Natural killer cell (primary cell): ENCODE measurements around the gene SHKBP1. TPM values are rescaled to one million over a fixed set of nuclear protein-coding genes. Genes with fewer than 3 reads are reported as not detected.

Experiments used
- ATAC-seq, 3 donors: fragments of 150-1000 bp in 2 of 3; fragments of 200-7000 bp in 1 of 3; cut with Tn5 transposase; 1 replicate in 1 of 3; 2 replicates in 2 of 3; pipeline ENCODE4 v1.10.0; 2021; ENCODE audit warnings: mild to moderate bottlenecking in 2 of 3, moderate library complexity in 2 of 3
- DNase-seq, 2 donors: peaks; one replicate each; pipeline versions ENCODE4 v3.0.0 to v3.0.0-alpha.2; 2013 to 2021; ENCODE audit warnings: mixed read lengths in 1 of 2
- H3K27ac ChIP-seq: one replicate; pipeline ENCODE4 v1.5.1; 2013; ENCODE audit warnings: mild to moderate bottlenecking, low read length
- H3K27me3 ChIP-seq: one replicate; pipeline ENCODE4 v1.6.1; 2013; ENCODE audit warnings: low read length; ENCODE audit not compliant: control insufficient read depth, insufficient read depth
- H3K36me3 ChIP-seq: one replicate; pipeline ENCODE4 v1.6.1; 2013; ENCODE audit warnings: low read length; ENCODE audit not compliant: control insufficient read depth, insufficient read depth
- H3K4me1 ChIP-seq: one replicate; pipeline ENCODE4 v1.6.1; 2013; ENCODE audit warnings: low read length; ENCODE audit not compliant: control insufficient read depth, insufficient read depth
- H3K4me3 ChIP-seq: one replicate; pipeline ENCODE4 v1.5.1; 2013; ENCODE audit warnings: low read length
- H3K9me3 ChIP-seq: one replicate; pipeline ENCODE4 v1.6.1; 2013; ENCODE audit warnings: low read length; ENCODE audit not compliant: control insufficient read depth, insufficient read depth
- H3K27ac Mint-ChIP-seq, 2 donors: one replicate each; pipeline ENCODE4 v1.8.0; 2022; ENCODE audit warnings: mild to moderate bottlenecking in 2 of 2, mixed read lengths in 2 of 2, moderate library complexity in 1 of 2
- H3K27me3 Mint-ChIP-seq, 2 donors: one replicate each; pipeline ENCODE4 v1.8.0; 2022; ENCODE audit warnings: low read depth in 2 of 2, mixed read lengths in 2 of 2
- H3K36me3 Mint-ChIP-seq: one replicate; pipeline ENCODE4 v1.8.0; 2022; ENCODE audit warnings: mixed read lengths
- H3K4me1 Mint-ChIP-seq, 2 donors: one replicate each; pipeline ENCODE4 v1.8.0; 2022; ENCODE audit warnings: mixed read lengths in 2 of 2
- H3K4me3 Mint-ChIP-seq: one replicate; pipeline ENCODE4 v1.8.0; 2022; ENCODE audit warnings: mild to moderate bottlenecking, moderate library complexity, mixed read lengths
- H3K9me3 Mint-ChIP-seq, 2 donors: one replicate each; pipeline ENCODE4 v1.8.0; 2022; ENCODE audit warnings: mixed read lengths in 2 of 2
- WGBS: methylation state at CpG from one replicate; pipeline ENCODE4 v1.1.7; 2013; ENCODE audit warnings: missing lambda C conversion rate; ENCODE audit not compliant: insufficient coverage; 5-methylcytosine and 5-hydroxymethylcytosine counted together
- intact Hi-C: fragments of 100-400 bp; cut with micrococcal nuclease; formaldehyde crosslinking; loops from one replicate; pipeline ENCODE4 v1.14.2; 2022
- total RNA-seq, 4 donors: library from RNA; stranded (reverse); fragments of 120-200 nt in 1 of 4; gene quantifications; one replicate each; pipeline versions ENCODE4 v1.2.3 to v1.2.4, GENCODE V29; 2013 to 2022
- TF ChIP-seq, protein P1 (sequence below): fragments of 200-600 bp; IDR thresholded peaks from one replicate; pipeline ENCODE4 v1.8.0; 2022; ENCODE audit warnings: antibody characterized with exemption

Gene SHKBP1
- total RNA-seq, 3 donors from 2014 or later (not counting 1 experiment from before 2014, with no cell fraction given) = 209 to 224 (median 209) TPM

DNA sequence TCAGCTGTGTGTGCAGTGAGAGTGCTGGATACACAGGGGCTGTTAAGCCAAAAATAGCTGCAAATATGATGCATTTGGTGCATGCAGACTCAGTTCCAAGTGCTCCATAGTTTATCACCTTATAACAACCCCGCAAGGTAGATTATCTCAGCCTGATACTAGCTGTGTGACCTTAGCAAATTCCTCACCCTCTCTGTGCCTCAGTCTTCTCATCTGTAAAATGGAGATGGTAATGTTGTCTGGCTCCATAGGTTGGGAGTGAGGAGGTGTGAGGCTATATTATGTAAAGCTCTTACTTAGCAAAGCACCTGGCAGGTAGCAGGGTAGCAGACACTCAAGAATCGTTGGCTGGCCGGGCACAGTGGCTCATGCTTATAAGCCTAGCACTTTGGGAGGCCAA, 23.8 kb upstream of the SHKBP1 start:
- no peak for ATAC-seq
- TF ChIP-seq, protein P1, sequence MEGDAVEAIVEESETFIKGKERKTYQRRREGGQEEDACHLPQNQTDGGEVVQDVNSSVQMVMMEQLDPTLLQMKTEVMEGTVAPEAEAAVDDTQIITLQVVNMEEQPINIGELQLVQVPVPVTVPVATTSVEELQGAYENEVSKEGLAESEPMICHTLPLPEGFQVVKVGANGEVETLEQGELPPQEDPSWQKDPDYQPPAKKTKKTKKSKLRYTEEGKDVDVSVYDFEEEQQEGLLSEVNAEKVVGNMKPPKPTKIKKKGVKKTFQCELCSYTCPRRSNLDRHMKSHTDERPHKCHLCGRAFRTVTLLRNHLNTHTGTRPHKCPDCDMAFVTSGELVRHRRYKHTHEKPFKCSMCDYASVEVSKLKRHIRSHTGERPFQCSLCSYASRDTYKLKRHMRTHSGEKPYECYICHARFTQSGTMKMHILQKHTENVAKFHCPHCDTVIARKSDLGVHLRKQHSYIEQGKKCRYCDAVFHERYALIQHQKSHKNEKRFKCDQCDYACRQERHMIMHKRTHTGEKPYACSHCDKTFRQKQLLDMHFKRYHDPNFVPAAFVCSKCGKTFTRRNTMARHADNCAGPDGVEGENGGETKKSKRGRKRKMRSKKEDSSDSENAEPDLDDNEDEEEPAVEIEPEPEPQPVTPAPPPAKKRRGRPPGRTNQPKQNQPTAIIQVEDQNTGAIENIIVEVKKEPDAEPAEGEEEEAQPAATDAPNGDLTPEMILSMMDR = no peak
- H3K27me3 Mint-ChIP-seq = peaks cover 54 to 56% of the 10 kb centered on the region in 2 donors
- intact Hi-C loops = loop anchor here (5.0 kb wide), 1 partner anchor 44 kb away; no protein-coding TSS in a partner anchor
- Histone ChIP-seq H3K36me3 (no peaks in the 10 kb centered on the region), H3K4me1 (peaks cover 5% of the 10 kb centered on the region), H3K27me3 (peaks cover 19% of the 10 kb centered on the region), H3K9me3 (no peaks in the 10 kb centered on the region), H3K4me3 (no peak overlapping the region), H3K27ac (no peak overlapping the region)
- H3K36me3 Mint-ChIP-seq = no peaks in the 10 kb centered on the region
- peaks cover 0 to 5% of the 10 kb centered on the region in 2 donors for H3K4me1 Mint-ChIP-seq
- H3K27ac Mint-ChIP-seq = no peak overlapping the region
- H3K9me3 Mint-ChIP-seq = no peaks in the 10 kb centered on the region
- DNase-seq = no peak
- WGBS = 95% methylated on average over 3 of the region's 3 CpGs
- H3K4me3 Mint-ChIP-seq = no peak overlapping the region

- H3K36me3 ChIP-seq = no peaks in the 10 kb centered on the region
- no peak overlapping the region for H3K4me3 ChIP-seq
- H3K36me3 Mint-ChIP-seq = no peaks in the 10 kb centered on the region
- TF ChIP-seq, protein P1 = no peak
- no peaks in the 10 kb centered on the region for H3K4me1 ChIP-seq
- intact Hi-C loops = loop anchor here (5.0 kb wide), 1 partner anchor 43 kb away; no protein-coding TSS in a partner anchor
- 15% methylated on average over 69 of the region's 69 CpGs for WGBS
- peaks cover 13% of the 10 kb centered on the region for H3K27me3 ChIP-seq
- H3K4me1 Mint-ChIP-seq = no peaks in the 10 kb centered on the region
- no peak for ATAC-seq
- H3K4me3 Mint-ChIP-seq = no peak overlapping the region
- no peak overlapping the region for H3K27ac ChIP-seq
- peaks cover 47 to 54% of the 10 kb centered on the region in 2 donors for H3K27me3 Mint-ChIP-seq
- H3K9me3 Mint-ChIP-seq = no peaks in the 10 kb centered on the region
- no peak for DNase-seq
- H3K9me3 ChIP-seq = no peaks in the 10 kb centered on the region
- H3K27ac Mint-ChIP-seq = no peak overlapping the region
Measured at GRCh38 chr19:40553885-40554857, 22.5 kb upstream of the SHKBP1 start.

GRCh38 chr19:40555978-40556689, 20.5 kb upstream of the SHKBP1 start:
- 89% methylated on average over 17 of the region's 17 CpGs for WGBS
- intact Hi-C loops = no loop called here
- DNase-seq = no peak
- H3K4me3 ChIP-seq = no peak overlapping the region
- Mint-ChIP-seq H3K4me3 (no peak overlapping the region), H3K4me1 (no peaks in the 10 kb centered on the region), H3K27me3 (peaks cover 45 to 48% of the 10 kb centered on the region in 2 donors), H3K9me3 (no peaks in the 10 kb centered on the region), H3K36me3 (no peaks in the 10 kb centered on the region), H3K27ac (no peak overlapping the region)
- no peaks in the 10 kb centered on the region for H3K9me3 ChIP-seq
- no peaks in the 10 kb centered on the region for H3K36me3 ChIP-seq
- H3K27ac ChIP-seq = no peak overlapping the region
- no peaks in the 10 kb centered on the region for H3K4me1 ChIP-seq
- no peak for ATAC-seq
- peaks cover 11% of the 10 kb centered on the region for H3K27me3 ChIP-seq
- TF ChIP-seq, protein P1 = no peak
